Astrocyte (in vitro differentiated cells and primary cell): Measurements from ENCODE around the gene AATF. TPM values are rescaled to one million over a fixed set of nuclear protein-coding genes. Genes with fewer than 3 reads are reported as not detected.

Experiments
- DNase-seq: peaks from one replicate; pipeline ENCODE4 v3.0.0-alpha.2; 2010; ENCODE audit warnings: low read depth
- FAIRE-seq: peaks from 2 replicates; lab custom pipeline; 2011; peaks lifted over from hg19 to GRCh38; lab: Jason Lieb, UNC
- H2AFZ ChIP-seq: 2 replicates; pipeline ENCODE4 v1.6.0; 2012; ENCODE audit warnings: low read depth, low read length, inconsistent platforms
- H3K27ac ChIP-seq: 2 replicates; pipeline ENCODE4 v1.5.1; 2011; ENCODE audit warnings: low read depth, low read length, inconsistent platforms
- H3K27me3 ChIP-seq: 2 replicates; pipeline ENCODE4 v1.6.0; 2011; ENCODE audit warnings: low read length, inconsistent platforms; ENCODE audit not compliant: insufficient read depth
- H3K36me3 ChIP-seq: 2 replicates; pipeline ENCODE4 v1.5.1; 2011; ENCODE audit warnings: low read length, inconsistent platforms; ENCODE audit not compliant: insufficient read depth
- H3K4me1 ChIP-seq: 2 replicates; pipeline ENCODE4 v1.5.1; 2011; ENCODE audit warnings: low read length, inconsistent platforms; ENCODE audit not compliant: insufficient read depth
- H3K4me2 ChIP-seq: 2 replicates; pipeline ENCODE4 v1.6.0; 2012; ENCODE audit warnings: low read length, inconsistent platforms
- H3K4me3 ChIP-seq: 2 replicates; pipeline ENCODE4 v1.5.1; 2011; ENCODE audit warnings: low read depth, mild to moderate bottlenecking, low read length, inconsistent platforms; ENCODE audit not compliant: insufficient read depth
- H3K79me2 ChIP-seq: 2 replicates; pipeline ENCODE4 v1.6.0; 2012; ENCODE audit warnings: mild to moderate bottlenecking, low read length, inconsistent platforms; ENCODE audit not compliant: insufficient read depth
- H3K9ac ChIP-seq: 2 replicates; pipeline ENCODE4 v1.6.0; 2012; ENCODE audit warnings: mild to moderate bottlenecking, low read length, inconsistent platforms
- H3K9me3 ChIP-seq: 2 replicates; pipeline ENCODE4 v1.5.1; 2012; ENCODE audit warnings: low read depth, mild to moderate bottlenecking, low read length, inconsistent platforms; ENCODE audit not compliant: insufficient read depth
- H4K20me1 ChIP-seq: 2 replicates; pipeline ENCODE4 v1.6.0; 2012; ENCODE audit warnings: low read length, inconsistent platforms; ENCODE audit not compliant: insufficient read depth
- H3K27ac Mint-ChIP-seq: one replicate; pipeline ENCODE4 v1.8.0; 2021; ENCODE audit warnings: mild to moderate bottlenecking, mixed read lengths; ENCODE audit not compliant: unreplicated experiment
- H3K27me3 Mint-ChIP-seq: one replicate; pipeline ENCODE4 v1.8.0; 2021; ENCODE audit warnings: low read depth, mixed read lengths; ENCODE audit not compliant: unreplicated experiment
- H3K36me3 Mint-ChIP-seq: one replicate; pipeline ENCODE4 v1.8.0; 2021; ENCODE audit warnings: low read depth, mixed read lengths; ENCODE audit not compliant: unreplicated experiment
- H3K4me1 Mint-ChIP-seq: one replicate; pipeline ENCODE4 v1.8.0; 2021; ENCODE audit warnings: low read depth, mixed read lengths; ENCODE audit not compliant: unreplicated experiment
- H3K4me3 Mint-ChIP-seq: one replicate; pipeline ENCODE4 v1.8.0; 2021; ENCODE audit warnings: mild to moderate bottlenecking, moderate library complexity, mixed read lengths; ENCODE audit not compliant: unreplicated experiment
- H3K9me3 Mint-ChIP-seq: one replicate; pipeline ENCODE4 v1.8.0; 2021; ENCODE audit warnings: mild to moderate bottlenecking, mixed read lengths; ENCODE audit not compliant: unreplicated experiment
- CTCF ChIP-seq: IDR thresholded peaks from 2 replicates; pipeline ENCODE4 v1.5.1; 2011; ENCODE audit warnings: low read depth, mild to moderate bottlenecking, inconsistent platforms, low read length, moderate library complexity; ENCODE audit not compliant: insufficient read depth
- EZH2 ChIP-seq: IDR thresholded peaks from 2 replicates; pipeline ENCODE4 v1.6.1; 2012; ENCODE audit warnings: mild to moderate bottlenecking, low read length, inconsistent platforms; ENCODE audit not compliant: insufficient read depth
- total RNA-seq: library from RNA; stranded (reverse); gene quantifications from 2 replicates; pipeline ENCODE4 v1.2.1, GENCODE V29; 2021

AATF gene
- total RNA-seq, 1 donor from 2014 or later, result 47.1 TPM

GRCh38 chr17:36918211-36918691, 30.5 kb upstream of the AATF start:
- H3K27ac ChIP-seq, result no peak overlapping the region
- FAIRE-seq (no peak), DNase-seq (peak; percentile 69)
- H3K4me3 ChIP-seq, result no peak overlapping the region
- no peaks in the 10 kb centered on the region for H3K9me3 Mint-ChIP-seq
- no peaks in the 10 kb centered on the region for H3K27me3 ChIP-seq
- no peaks in the 10 kb centered on the region for H3K36me3 ChIP-seq
- H4K20me1 ChIP-seq, result no peaks in the 10 kb centered on the region
- peaks cover 44% of the 10 kb centered on the region for H3K4me1 Mint-ChIP-seq
- H3K9me3 ChIP-seq, result no peaks in the 10 kb centered on the region
- H3K9ac ChIP-seq, result peak overlapping the region; percentile 7
- H3K4me2 ChIP-seq, result peak overlapping the region; percentile 34
- H2AFZ ChIP-seq, result peak overlapping the region; percentile 78
- peak overlapping the region; percentile 47 for H3K27ac Mint-ChIP-seq
- H3K4me3 Mint-ChIP-seq, result no peak overlapping the region
- peaks cover 40% of the 10 kb centered on the region for H3K4me1 ChIP-seq
- H3K36me3 Mint-ChIP-seq, result no peaks in the 10 kb centered on the region
- H3K27me3 Mint-ChIP-seq, result no peaks in the 10 kb centered on the region
- TF ChIP-seq EZH2 (no peak), CTCF (no peak)
- no peaks in the 10 kb centered on the region for H3K79me2 ChIP-seq

GRCh38 chr17:36919407-36919968, 29.3 kb upstream of the AATF start:
- DNase-seq, result no peak
- Histone ChIP-seq H3K27ac (no peak overlapping the region), H2AFZ (peak overlapping the region; percentile 69), H3K79me2 (no peaks in the 10 kb centered on the region), H3K27me3 (no peaks in the 10 kb centered on the region), H4K20me1 (no peaks in the 10 kb centered on the region), H3K4me1 (peaks cover 52% of the 10 kb centered on the region), H3K4me2 (no peak overlapping the region), H3K4me3 (no peak overlapping the region), H3K36me3 (no peaks in the 10 kb centered on the region), H3K9me3 (no peaks in the 10 kb centered on the region), H3K9ac (peak overlapping the region; percentile 74)
- no peaks in the 10 kb centered on the region for H3K36me3 Mint-ChIP-seq
- H3K4me3 Mint-ChIP-seq, result no peak overlapping the region
- no peak for FAIRE-seq
- peaks cover 48% of the 10 kb centered on the region for H3K4me1 Mint-ChIP-seq
- peak overlapping the region; percentile 47 for H3K27ac Mint-ChIP-seq
- TF ChIP-seq CTCF (no peak), EZH2 (no peak)
- H3K27me3 Mint-ChIP-seq, result no peaks in the 10 kb centered on the region
- H3K9me3 Mint-ChIP-seq, result no peaks in the 10 kb centered on the region
